Panc1 (cell line): Measurements from ENCODE around the gene OSBP2. TPM values are rescaled to one million over a fixed set of nuclear protein-coding genes. Genes with fewer than 3 reads are reported as not detected.

Experiments
- ATAC-seq: fragments of 200-7000 bp; cut with Tn5 transposase; 2 replicates; pipeline ENCODE4 v1.9.1; 2020; ENCODE audit warnings: mild to moderate bottlenecking, moderate library complexity
- BruUV-seq: library from RNA; stranded (reverse); fragments of 400-500 nt; replicated peaks from 2 replicates; lab custom pipeline; 2021; lab: Mats Ljungman, UMichigan
- CTCF ChIA-PET: fragments of 300-600 bp; sonication (Branson Sonifier 250); formaldehyde crosslinking; loops from one replicate; lab custom pipeline; 2022; ENCODE audit warnings: antibody characterized with exemption; lab: Charles Lee
- POLR2A ChIA-PET: fragments of 300-600 bp; sonication (Branson Sonifier 250); formaldehyde crosslinking; loops from one replicate; lab custom pipeline; 2022; ENCODE audit warnings: antibody characterized with exemption; lab: Charles Lee
- DNase-seq: peaks from one replicate; pipeline ENCODE4 v3.0.0-alpha.2; 2010; ENCODE audit warnings: low read depth, low spot score
- H3K27ac ChIP-seq: 2 replicates; pipeline ENCODE4 v1.5.1; 2011; ENCODE audit warnings: mild to moderate bottlenecking, low read length, inconsistent platforms
- H3K27me3 ChIP-seq: fragments of 200-500 bp; sonication (Bioruptor generic); 2 replicates; pipeline ENCODE4 v1.6.0; 2014; ENCODE audit warnings: low read length, inconsistent platforms; ENCODE audit not compliant: control insufficient read depth, insufficient read depth
- H3K36me3 ChIP-seq: fragments of 200-500 bp; sonication (Bioruptor generic); 2 replicates; pipeline ENCODE4 v1.5.1; 2014; ENCODE audit warnings: inconsistent platforms, mild to moderate bottlenecking, low read length, moderate library complexity; ENCODE audit not compliant: control insufficient read depth, insufficient read depth
- H3K4me1 ChIP-seq: 2 replicates; pipeline ENCODE4 v1.5.1; 2011; ENCODE audit warnings: inconsistent platforms, mild to moderate bottlenecking, low read length, moderate library complexity; ENCODE audit not compliant: control insufficient read depth, insufficient read depth
- H3K4me3 ChIP-seq, 2 experiments: 2 replicates each; pipeline ENCODE4 v1.5.1; 2011 to 2012; ENCODE audit warnings: low read depth in 2 of 2, low read length in 2 of 2, mild to moderate bottlenecking in 2 of 2, inconsistent platforms in 1 of 2, moderate library complexity in 1 of 2
- H3K9me3 ChIP-seq: fragments of 200-500 bp; sonication (Bioruptor generic); 2 replicates; pipeline ENCODE4 v1.5.1; 2014; ENCODE audit warnings: low read depth, mild to moderate bottlenecking, inconsistent platforms, low read length, moderate library complexity; ENCODE audit not compliant: control insufficient read depth, insufficient read depth
- POLR2AphosphoS5 ChIP-seq: IDR thresholded peaks from 2 replicates; pipeline ENCODE4 v1.6.1; 2012; ENCODE audit warnings: mild to moderate bottlenecking, low read depth, low read length, moderate library complexity
- SIN3A ChIP-seq: IDR thresholded peaks from 2 replicates; pipeline ENCODE4 v1.6.1; 2012; ENCODE audit warnings: low read depth, mild to moderate bottlenecking, low read length, moderate library complexity, borderline replicate concordance; ENCODE audit not compliant: insufficient read depth
- TCF7L2 ChIP-seq: IDR thresholded peaks from 2 replicates; pipeline ENCODE4 v1.6.1; 2011; ENCODE audit warnings: mild to moderate bottlenecking, low read depth, low read length, inconsistent platforms
- in situ Hi-C: cut with HindIII; loops from 2 replicates; pipeline ENCODE4 v1.10.0; 2016; ENCODE audit warnings: low sequenced_read_pairs, low pct_unique_long_range_greater_than_20kb
- intact Hi-C: fragments of 100-400 bp; cut with micrococcal nuclease; formaldehyde crosslinking; loops from one replicate; pipeline ENCODE4 v1.10.0; 2022; ENCODE audit not compliant: unreplicated experiment
- total RNA-seq: library from RNA; stranded (reverse); gene quantifications from one replicate; pipeline ENCODE4 v1.2.1, GENCODE V29; 2021; ENCODE audit not compliant: unreplicated experiment
- TF ChIP-seq, protein P1 (sequence below): fragments of 450-650 bp; IDR thresholded peaks from 2 replicates; pipeline ENCODE4 v1.5.1; 2017; ENCODE audit warnings: mild to moderate bottlenecking
- TF ChIP-seq, protein P2 (sequence below), 2 experiments: IDR thresholded peaks; 2 replicates each; pipeline ENCODE4 v1.6.1; 2011 to 2012; ENCODE audit warnings: low read depth in 2 of 2, control low read depth in 1 of 2, low read length in 1 of 2, mild to moderate bottlenecking in 1 of 2, moderate library complexity in 1 of 2; ENCODE audit not compliant: insufficient read depth in 1 of 2

OSBP2 gene
- total RNA-seq, 1 experiment from 2014 or later = 4.7 TPM

DNA sequence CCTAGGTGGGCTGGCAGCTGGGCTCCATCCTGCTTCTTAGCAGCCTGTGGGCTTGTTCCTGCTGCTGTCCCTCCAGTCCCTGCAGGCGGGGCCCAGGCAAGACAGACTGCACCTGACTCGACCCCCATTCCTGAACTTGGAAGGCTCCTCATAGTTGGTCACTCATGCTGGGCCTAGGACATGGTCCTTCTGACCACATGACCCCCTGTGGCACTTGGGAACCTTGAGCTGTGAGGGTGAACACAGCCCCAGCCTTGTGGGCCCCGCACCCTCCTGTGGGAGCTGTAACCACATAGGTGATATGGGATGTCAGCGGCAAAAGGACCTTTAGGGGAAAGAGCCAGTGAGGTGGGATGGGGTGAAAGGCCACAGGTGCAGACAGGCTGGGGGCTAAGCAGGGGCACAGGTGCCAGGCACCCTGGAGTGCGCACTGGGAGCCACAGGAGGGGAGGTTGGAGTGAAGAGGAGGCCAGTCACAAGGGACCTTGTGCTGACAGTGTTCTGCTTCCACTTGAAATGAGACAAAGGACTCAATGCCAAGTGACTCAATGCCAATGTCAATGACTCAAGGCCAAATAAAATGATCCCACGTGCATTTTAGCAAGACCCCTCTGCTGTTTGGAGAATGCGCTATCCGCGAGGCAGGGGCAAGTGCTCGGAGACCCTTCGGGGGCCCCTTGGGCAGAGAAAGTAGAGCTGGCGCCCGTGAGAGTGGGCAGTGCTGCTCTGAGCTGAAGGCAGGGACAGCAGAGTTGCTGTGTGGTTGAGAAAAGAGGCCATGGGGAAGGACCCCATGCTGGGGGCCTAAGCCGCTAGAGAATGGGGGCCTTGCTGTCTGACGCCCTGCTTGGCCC is 183.2 kb downstream of the OSBP2 start:
- intact Hi-C loops = no loop called here
- no TSS peak for BruUV-seq
- no peak overlapping the region for H3K4me3 ChIP-seq
- DNase-seq = no peak
- H3K9me3 ChIP-seq = no peaks in the 10 kb centered on the region
- no peak overlapping the region for H3K27ac ChIP-seq
- TF ChIP-seq TCF7L2 (no peak), SIN3A (no peak), POLR2AphosphoS5 (no peak)
- TF ChIP-seq, protein P1, sequence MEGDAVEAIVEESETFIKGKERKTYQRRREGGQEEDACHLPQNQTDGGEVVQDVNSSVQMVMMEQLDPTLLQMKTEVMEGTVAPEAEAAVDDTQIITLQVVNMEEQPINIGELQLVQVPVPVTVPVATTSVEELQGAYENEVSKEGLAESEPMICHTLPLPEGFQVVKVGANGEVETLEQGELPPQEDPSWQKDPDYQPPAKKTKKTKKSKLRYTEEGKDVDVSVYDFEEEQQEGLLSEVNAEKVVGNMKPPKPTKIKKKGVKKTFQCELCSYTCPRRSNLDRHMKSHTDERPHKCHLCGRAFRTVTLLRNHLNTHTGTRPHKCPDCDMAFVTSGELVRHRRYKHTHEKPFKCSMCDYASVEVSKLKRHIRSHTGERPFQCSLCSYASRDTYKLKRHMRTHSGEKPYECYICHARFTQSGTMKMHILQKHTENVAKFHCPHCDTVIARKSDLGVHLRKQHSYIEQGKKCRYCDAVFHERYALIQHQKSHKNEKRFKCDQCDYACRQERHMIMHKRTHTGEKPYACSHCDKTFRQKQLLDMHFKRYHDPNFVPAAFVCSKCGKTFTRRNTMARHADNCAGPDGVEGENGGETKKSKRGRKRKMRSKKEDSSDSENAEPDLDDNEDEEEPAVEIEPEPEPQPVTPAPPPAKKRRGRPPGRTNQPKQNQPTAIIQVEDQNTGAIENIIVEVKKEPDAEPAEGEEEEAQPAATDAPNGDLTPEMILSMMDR = no peak
- TF ChIP-seq, protein P2, sequence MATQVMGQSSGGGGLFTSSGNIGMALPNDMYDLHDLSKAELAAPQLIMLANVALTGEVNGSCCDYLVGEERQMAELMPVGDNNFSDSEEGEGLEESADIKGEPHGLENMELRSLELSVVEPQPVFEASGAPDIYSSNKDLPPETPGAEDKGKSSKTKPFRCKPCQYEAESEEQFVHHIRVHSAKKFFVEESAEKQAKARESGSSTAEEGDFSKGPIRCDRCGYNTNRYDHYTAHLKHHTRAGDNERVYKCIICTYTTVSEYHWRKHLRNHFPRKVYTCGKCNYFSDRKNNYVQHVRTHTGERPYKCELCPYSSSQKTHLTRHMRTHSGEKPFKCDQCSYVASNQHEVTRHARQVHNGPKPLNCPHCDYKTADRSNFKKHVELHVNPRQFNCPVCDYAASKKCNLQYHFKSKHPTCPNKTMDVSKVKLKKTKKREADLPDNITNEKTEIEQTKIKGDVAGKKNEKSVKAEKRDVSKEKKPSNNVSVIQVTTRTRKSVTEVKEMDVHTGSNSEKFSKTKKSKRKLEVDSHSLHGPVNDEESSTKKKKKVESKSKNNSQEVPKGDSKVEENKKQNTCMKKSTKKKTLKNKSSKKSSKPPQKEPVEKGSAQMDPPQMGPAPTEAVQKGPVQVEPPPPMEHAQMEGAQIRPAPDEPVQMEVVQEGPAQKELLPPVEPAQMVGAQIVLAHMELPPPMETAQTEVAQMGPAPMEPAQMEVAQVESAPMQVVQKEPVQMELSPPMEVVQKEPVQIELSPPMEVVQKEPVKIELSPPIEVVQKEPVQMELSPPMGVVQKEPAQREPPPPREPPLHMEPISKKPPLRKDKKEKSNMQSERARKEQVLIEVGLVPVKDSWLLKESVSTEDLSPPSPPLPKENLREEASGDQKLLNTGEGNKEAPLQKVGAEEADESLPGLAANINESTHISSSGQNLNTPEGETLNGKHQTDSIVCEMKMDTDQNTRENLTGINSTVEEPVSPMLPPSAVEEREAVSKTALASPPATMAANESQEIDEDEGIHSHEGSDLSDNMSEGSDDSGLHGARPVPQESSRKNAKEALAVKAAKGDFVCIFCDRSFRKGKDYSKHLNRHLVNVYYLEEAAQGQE (IDR thresholded peaks at IDR 0.05; ENCODE audit: insufficient read depth in 1 of 2, low read depth in 2 of 2, low read length in 1 of 2) = no peak
- POLR2A ChIA-PET = no interaction called here
- H3K36me3 ChIP-seq = no peaks in the 10 kb centered on the region
- no peaks in the 10 kb centered on the region for H3K27me3 ChIP-seq
- in situ Hi-C loops = no loop called here
- H3K4me1 ChIP-seq = no peaks in the 10 kb centered on the region
- no peak for ATAC-seq
- CTCF ChIA-PET = no interaction called here

DNA sequence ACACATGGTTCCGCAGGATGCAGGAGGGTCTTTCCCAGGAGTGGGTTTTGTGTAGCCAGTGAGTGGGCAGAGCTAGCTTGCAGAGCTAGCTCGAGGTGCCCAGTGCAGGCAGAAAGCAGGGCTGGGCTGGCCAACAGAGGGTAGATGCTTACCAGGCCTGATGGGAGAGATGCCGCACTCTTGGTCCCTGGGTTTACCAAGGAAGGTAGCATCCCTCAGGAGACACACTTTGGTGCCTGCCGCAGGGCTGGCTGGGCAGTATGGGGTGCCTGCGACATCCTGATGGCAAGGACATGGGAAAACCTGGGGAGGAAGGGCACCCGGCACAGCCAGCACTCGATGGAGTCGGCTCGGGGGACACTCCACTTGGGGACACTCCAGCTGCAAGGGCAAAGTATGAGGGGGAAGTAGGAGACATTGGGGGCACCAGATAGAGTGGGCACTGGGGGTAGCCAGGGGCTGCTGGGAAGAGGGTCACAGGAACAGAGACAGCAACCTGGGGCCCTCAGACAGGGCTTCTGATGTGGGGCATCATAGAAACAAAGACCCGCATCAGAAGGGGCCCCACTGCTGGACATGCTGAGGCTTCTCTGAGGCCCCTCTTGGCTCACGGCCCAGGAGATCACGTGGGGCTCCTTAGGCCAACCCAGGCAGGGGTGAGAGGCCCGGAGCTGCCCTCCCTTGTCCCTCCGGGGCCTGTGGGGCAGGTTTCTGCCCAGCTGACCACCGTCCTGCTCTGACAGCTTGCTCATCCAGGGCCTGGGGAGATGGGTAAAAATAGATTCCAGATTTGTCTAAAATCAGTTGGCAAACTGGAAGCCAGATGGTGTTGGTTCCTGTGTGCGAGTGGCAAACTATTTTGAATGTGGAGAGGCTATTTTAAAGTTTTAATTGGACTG is 184.1 kb downstream of the OSBP2 start:
- Histone ChIP-seq H3K9me3 (no peaks in the 10 kb centered on the region), H3K27me3 (no peaks in the 10 kb centered on the region), H3K36me3 (no peaks in the 10 kb centered on the region), H3K4me3 (no peak overlapping the region), H3K27ac (no peak overlapping the region), H3K4me1 (no peaks in the 10 kb centered on the region)
- ChIA-PET POLR2A (no interaction called here), CTCF (no interaction called here)
- TF ChIP-seq SIN3A (no peak), POLR2AphosphoS5 (no peak), TCF7L2 (no peak)
- TF ChIP-seq, protein P2 (IDR thresholded peaks at IDR 0.05; ENCODE audit: insufficient read depth in 1 of 2, low read depth in 2 of 2, low read length in 1 of 2) = no peak
- TF ChIP-seq, protein P1 = no peak
- ATAC-seq (no peak), DNase-seq (no peak)
- in situ Hi-C loops (no loop called here), intact Hi-C loops (no loop called here)
- BruUV-seq = no TSS peak
